HepG2 (cell line): ENCODE results near the gene BZW1. TPM values are rescaled to one million over a fixed set of nuclear protein-coding genes. Genes with fewer than 3 reads are reported as not detected.

ENCODE experiments used
- HHEX ChIP-seq: IDR thresholded peaks from 2 replicates; pipeline ENCODE4 v1.6.1; 2016; ENCODE audit warnings: control low read depth
- HIVEP1 ChIP-seq: sonication (generic); formaldehyde crosslinking; IDR thresholded peaks from 2 replicates; pipeline ENCODE4 v1.4.0; 2020; ENCODE audit warnings: mild to moderate bottlenecking, missing genetic modification reagents
- MTA1 ChIP-seq: sonication (generic); formaldehyde crosslinking; IDR thresholded peaks from 2 replicates; pipeline ENCODE4 v1.4.0; 2020; ENCODE audit warnings: missing genetic modification reagents, mild to moderate bottlenecking, borderline replicate concordance
- MTF1 ChIP-seq: sonication (generic); formaldehyde crosslinking; IDR thresholded peaks from 2 replicates; pipeline ENCODE4 v1.5.0; 2020; ENCODE audit warnings: missing genetic modification reagents
- PHF21A ChIP-seq: sonication (generic); formaldehyde crosslinking; IDR thresholded peaks from 2 replicates; pipeline ENCODE4 v1.5.0; 2020; ENCODE audit warnings: mild to moderate bottlenecking, missing genetic modification reagents
- SAFB2 ChIP-seq: sonication (generic); formaldehyde crosslinking; IDR thresholded peaks from 2 replicates; pipeline ENCODE4 v1.5.1; 2020; ENCODE audit warnings: missing genetic modification reagents, low read depth, mild to moderate bottlenecking, borderline replicate concordance
- SALL2 ChIP-seq: sonication (generic); formaldehyde crosslinking; IDR thresholded peaks from 2 replicates; pipeline ENCODE4 v1.8.1; 2023; ENCODE audit warnings: mild to moderate bottlenecking, missing genetic modification reagents, inconsistent platforms
- TEAD3 ChIP-seq: optimal IDR thresholded peaks from 2 replicates; pipeline ENCODE3; 2016; ENCODE audit warnings: borderline replicate concordance
- ZFP62 ChIP-seq: sonication (generic); formaldehyde crosslinking; IDR thresholded peaks from 2 replicates; pipeline ENCODE4 v1.4.0; 2020; ENCODE audit warnings: missing genetic modification reagents
- ZMYM4 ChIP-seq: sonication (generic); formaldehyde crosslinking; IDR thresholded peaks from 2 replicates; pipeline ENCODE4 v1.8.1; 2023; ENCODE audit warnings: mild to moderate bottlenecking, missing genetic modification reagents
- ZNF563 ChIP-seq: sonication (generic); formaldehyde crosslinking; IDR thresholded peaks from 2 replicates; pipeline ENCODE4 v1.8.0; 2022; ENCODE audit warnings: mild to moderate bottlenecking, moderate library complexity, missing genetic modification reagents
- ZNF567 ChIP-seq: sonication (generic); formaldehyde crosslinking; IDR thresholded peaks from 2 replicates; pipeline ENCODE4 v1.8.1; 2023; ENCODE audit warnings: mild to moderate bottlenecking, missing genetic modification reagents, borderline replicate concordance
- ZNF792 ChIP-seq: IDR thresholded peaks from 2 replicates; pipeline ENCODE4 v1.6.1; 2016
- polyA plus RNA-seq, 8 experiments: library from polyadenylated mRNA; depleted of rRNA in 3 of 8; stranded (reverse) in 7 of 8; unstranded in 1 of 8; fragments of >200 nt; fragmentation: Illumina TruSeq in 4 of 8; extraction: Trizol in 4 of 8; gene quantifications; 2 replicates each; pipeline versions ENCODE4 v1.2.1 to v1.2.3, GENCODE V29; 2011 to 2016; ENCODE audit warnings: low read depth in 4 of 8, missing spikeins in 1 of 8, mixed read lengths in 1 of 8; ENCODE audit not compliant: insufficient read depth in 1 of 8
- total RNA-seq, 5 experiments: library from RNA; depleted of rRNA; stranded (reverse); fragments of >200 nt; fragmentation: Illumina TruSeq; extraction: Trizol; gene quantifications; 2 replicates each; pipeline ENCODE4 v1.2.3, GENCODE V29; 2016; ENCODE audit warnings: low read depth in 1 of 5
- TF ChIP-seq, protein P1 (sequence below): sonication (generic); formaldehyde crosslinking; conservative IDR thresholded peaks from 2 replicates; pipeline ENCODE4 v1.4.0; 2020; ENCODE audit warnings: missing genetic modification reagents
- TF ChIP-seq, protein P2 (sequence below): sonication (generic); formaldehyde crosslinking; IDR thresholded peaks from 2 replicates; pipeline ENCODE4 v1.4.0; 2020; ENCODE audit warnings: mild to moderate bottlenecking, missing genetic modification reagents
- TF ChIP-seq, protein P3 (sequence below): IDR thresholded peaks from 2 replicates; pipeline ENCODE4 v1.6.1; 2016
- TF ChIP-seq, protein P4 (sequence below): sonication (generic); formaldehyde crosslinking; IDR thresholded peaks from 2 replicates; pipeline ENCODE4 v1.4.0; 2020; ENCODE audit warnings: missing genetic modification reagents, borderline replicate concordance
- TF ChIP-seq, protein P5 (sequence below): sonication (generic); formaldehyde crosslinking; IDR thresholded peaks from 2 replicates; pipeline ENCODE4 v1.8.1; 2023; ENCODE audit warnings: missing genetic modification reagents, inconsistent platforms, borderline replicate concordance
- TF ChIP-seq, protein P6 (sequence below): sonication (generic); formaldehyde crosslinking; IDR thresholded peaks from 2 replicates; pipeline ENCODE4 v1.5.0; 2020; ENCODE audit warnings: missing genetic modification reagents

The BZW1 gene
- total and polyA plus RNA-seq, 2 of the 13 experiments (the other 11 are each of a cell fraction or from before 2014, with no cell fraction given) = 106 to 384 TPM

DNA sequence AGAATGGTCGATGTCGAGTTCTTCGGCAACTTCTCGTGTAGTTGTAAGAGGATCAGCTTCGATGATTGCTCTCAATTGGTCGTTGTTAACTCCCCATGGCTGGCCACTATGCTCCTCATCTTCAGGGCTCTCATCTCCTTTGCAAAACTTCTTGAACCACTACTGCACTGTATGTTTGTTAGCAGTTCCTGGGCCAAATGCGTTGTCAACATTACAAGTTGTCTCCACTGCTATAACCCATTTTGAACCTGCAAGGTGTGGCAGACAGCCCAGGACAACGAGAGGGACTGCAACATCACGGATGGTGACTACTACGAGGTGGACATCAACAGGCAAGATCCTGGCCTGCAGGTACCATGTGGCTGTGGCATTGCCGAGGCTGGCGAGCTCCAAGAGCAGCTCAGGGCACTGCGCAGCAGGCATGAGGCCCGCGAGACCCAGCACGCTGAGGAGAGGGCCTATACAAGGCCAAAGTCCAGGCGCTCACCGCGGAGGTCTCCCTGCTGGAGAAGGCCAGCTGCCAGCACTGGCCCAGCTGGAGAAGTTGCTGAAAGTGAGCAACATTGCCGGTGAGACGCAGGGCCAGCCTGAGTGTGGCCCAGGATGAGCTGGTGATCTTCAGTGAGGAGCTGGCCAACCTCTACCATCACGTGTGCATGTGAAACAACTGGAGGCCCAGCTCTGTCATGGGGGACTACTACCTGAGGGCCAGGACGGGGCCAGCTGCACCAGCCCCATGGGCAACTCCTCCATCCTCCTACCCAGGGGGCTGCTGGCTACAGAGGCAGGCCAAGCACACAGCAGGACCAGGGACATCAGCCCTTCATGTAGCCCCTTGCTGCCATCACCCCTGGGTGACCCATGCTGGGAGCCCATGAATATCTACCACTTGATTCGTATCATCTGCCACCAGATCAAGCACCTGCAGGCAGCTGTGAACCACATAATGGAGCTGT, 32.6 kb downstream of the BZW1 start (continued):
- TF ChIP-seq ZNF563 (CRISPR knock-in tag) = peak; percentile 81; the same call in 1 of the 2 replicates
- no peak for TF ChIP-seq ZFP62 (CRISPR knock-in tag)
- no peak for TF ChIP-seq SAFB2
- TF ChIP-seq, protein P1, sequence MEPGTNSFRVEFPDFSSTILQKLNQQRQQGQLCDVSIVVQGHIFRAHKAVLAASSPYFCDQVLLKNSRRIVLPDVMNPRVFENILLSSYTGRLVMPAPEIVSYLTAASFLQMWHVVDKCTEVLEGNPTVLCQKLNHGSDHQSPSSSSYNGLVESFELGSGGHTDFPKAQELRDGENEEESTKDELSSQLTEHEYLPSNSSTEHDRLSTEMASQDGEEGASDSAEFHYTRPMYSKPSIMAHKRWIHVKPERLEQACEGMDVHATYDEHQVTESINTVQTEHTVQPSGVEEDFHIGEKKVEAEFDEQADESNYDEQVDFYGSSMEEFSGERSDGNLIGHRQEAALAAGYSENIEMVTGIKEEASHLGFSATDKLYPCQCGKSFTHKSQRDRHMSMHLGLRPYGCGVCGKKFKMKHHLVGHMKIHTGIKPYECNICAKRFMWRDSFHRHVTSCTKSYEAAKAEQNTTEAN (CRISPR knock-in tag) = peak; percentile 75; the same call in 1 of the 2 replicates
- TF ChIP-seq, protein P2, sequence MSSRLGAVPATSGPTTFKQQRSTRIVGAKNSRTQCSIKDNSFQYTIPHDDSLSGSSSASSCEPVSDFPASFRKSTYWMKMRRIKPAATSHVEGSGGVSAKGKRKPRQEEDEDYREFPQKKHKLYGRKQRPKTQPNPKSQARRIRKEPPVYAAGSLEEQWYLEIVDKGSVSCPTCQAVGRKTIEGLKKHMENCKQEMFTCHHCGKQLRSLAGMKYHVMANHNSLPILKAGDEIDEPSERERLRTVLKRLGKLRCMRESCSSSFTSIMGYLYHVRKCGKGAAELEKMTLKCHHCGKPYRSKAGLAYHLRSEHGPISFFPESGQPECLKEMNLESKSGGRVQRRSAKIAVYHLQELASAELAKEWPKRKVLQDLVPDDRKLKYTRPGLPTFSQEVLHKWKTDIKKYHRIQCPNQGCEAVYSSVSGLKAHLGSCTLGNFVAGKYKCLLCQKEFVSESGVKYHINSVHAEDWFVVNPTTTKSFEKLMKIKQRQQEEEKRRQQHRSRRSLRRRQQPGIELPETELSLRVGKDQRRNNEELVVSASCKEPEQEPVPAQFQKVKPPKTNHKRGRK (CRISPR knock-in tag) = no peak
- no peak for TF ChIP-seq ZNF567 (CRISPR knock-in tag)
- TF ChIP-seq SALL2 = no peak
- 0 out of 2 replicates have a peak, but pooled peaks have one; percentile 26 for TF ChIP-seq ZNF792 (CRISPR knock-in tag)
- peak; percentile 94 for TF ChIP-seq HIVEP1 (CRISPR knock-in tag)
- TF ChIP-seq, protein P3, sequence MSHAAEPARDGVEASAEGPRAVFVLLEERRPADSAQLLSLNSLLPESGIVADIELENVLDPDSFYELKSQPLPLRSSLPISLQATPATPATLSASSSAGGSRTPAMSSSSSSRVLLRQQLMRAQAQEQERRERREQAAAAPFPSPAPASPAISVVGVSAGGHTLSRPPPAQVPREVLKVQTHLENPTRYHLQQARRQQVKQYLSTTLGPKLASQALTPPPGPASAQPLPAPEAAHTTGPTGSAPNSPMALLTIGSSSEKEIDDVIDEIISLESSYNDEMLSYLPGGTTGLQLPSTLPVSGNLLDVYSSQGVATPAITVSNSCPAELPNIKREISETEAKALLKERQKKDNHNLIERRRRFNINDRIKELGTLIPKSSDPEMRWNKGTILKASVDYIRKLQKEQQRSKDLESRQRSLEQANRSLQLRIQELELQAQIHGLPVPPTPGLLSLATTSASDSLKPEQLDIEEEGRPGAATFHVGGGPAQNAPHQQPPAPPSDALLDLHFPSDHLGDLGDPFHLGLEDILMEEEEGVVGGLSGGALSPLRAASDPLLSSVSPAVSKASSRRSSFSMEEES = peak; percentile 60; the same call in 1 of the 2 replicates
- TF ChIP-seq, protein P4, sequence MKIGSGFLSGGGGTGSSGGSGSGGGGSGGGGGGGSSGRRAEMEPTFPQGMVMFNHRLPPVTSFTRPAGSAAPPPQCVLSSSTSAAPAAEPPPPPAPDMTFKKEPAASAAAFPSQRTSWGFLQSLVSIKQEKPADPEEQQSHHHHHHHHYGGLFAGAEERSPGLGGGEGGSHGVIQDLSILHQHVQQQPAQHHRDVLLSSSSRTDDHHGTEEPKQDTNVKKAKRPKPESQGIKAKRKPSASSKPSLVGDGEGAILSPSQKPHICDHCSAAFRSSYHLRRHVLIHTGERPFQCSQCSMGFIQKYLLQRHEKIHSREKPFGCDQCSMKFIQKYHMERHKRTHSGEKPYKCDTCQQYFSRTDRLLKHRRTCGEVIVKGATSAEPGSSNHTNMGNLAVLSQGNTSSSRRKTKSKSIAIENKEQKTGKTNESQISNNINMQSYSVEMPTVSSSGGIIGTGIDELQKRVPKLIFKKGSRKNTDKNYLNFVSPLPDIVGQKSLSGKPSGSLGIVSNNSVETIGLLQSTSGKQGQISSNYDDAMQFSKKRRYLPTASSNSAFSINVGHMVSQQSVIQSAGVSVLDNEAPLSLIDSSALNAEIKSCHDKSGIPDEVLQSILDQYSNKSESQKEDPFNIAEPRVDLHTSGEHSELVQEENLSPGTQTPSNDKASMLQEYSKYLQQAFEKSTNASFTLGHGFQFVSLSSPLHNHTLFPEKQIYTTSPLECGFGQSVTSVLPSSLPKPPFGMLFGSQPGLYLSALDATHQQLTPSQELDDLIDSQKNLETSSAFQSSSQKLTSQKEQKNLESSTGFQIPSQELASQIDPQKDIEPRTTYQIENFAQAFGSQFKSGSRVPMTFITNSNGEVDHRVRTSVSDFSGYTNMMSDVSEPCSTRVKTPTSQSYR (CRISPR knock-in tag) = peak; percentile 19; the same call in 1 of the 2 replicates
- no peak for TF ChIP-seq HHEX (CRISPR knock-in tag)
- no peak for TF ChIP-seq PHF21A
- no peak for TF ChIP-seq TEAD3 (CRISPR knock-in tag)
- TF ChIP-seq MTF1 = no peak
- TF ChIP-seq ZMYM4 (CRISPR knock-in tag) = peak; percentile 59; the same call in 1 of the 2 replicates
- TF ChIP-seq, protein P5, sequence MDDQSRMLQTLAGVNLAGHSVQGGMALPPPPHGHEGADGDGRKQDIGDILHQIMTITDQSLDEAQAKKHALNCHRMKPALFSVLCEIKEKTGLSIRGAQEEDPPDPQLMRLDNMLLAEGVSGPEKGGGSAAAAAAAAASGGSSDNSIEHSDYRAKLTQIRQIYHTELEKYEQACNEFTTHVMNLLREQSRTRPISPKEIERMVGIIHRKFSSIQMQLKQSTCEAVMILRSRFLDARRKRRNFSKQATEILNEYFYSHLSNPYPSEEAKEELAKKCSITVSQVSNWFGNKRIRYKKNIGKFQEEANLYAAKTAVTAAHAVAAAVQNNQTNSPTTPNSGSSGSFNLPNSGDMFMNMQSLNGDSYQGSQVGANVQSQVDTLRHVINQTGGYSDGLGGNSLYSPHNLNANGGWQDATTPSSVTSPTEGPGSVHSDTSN = no peak
- TF ChIP-seq, protein P6, sequence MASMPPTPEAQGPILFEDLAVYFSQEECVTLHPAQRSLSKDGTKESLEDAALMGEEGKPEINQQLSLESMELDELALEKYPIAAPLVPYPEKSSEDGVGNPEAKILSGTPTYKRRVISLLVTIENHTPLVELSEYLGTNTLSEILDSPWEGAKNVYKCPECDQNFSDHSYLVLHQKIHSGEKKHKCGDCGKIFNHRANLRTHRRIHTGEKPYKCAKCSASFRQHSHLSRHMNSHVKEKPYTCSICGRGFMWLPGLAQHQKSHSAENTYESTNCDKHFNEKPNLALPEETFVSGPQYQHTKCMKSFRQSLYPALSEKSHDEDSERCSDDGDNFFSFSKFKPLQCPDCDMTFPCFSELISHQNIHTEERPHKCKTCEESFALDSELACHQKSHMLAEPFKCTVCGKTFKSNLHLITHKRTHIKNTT (CRISPR knock-in tag) = no peak
- TF ChIP-seq MTA1 = peak; percentile 75; the same call in 1 of the 2 replicates
